SU-DHL-6 (cell line): ENCODE data around the gene UBLCP1.

Experiments used
- H2AFZ ChIP-seq: fragments of 200-600 bp; sonication (generic); 2 replicates; pipeline ENCODE4 v1.6.1; 2014; ENCODE audit warnings: low read depth, mild to moderate bottlenecking, moderate library complexity, mixed read lengths, antibody characterized with exemption, low read length; ENCODE audit not compliant: severe bottlenecking
- H3F3A ChIP-seq: fragments of 200-600 bp; shearing (Covaris generic); 2 replicates; pipeline ENCODE4 v1.6.0; 2016; ENCODE audit warnings: antibody characterized with exemption, mild to moderate bottlenecking; ENCODE audit not compliant: insufficient read depth
- H3K27ac ChIP-seq: fragments of 200-600 bp; sonication (generic); 2 replicates; pipeline ENCODE4 v1.5.1; 2016; ENCODE audit warnings: low read depth, mild to moderate bottlenecking, low read length, moderate library complexity, mixed read lengths
- H3K27me3 ChIP-seq: fragments of 200-600 bp; sonication (generic), shearing (Covaris generic); 2 replicates; pipeline ENCODE4 v1.6.0; 2014; ENCODE audit warnings: mild to moderate bottlenecking, low read length
- H3K36me3 ChIP-seq: fragments of 200-600 bp; sonication (generic); 2 replicates; pipeline ENCODE4 v1.6.1; 2014; ENCODE audit warnings: mild to moderate bottlenecking, low read length, mixed read lengths
- H3K4me2 ChIP-seq: fragments of 300-600, 200-600 bp; shearing (Covaris generic), sonication (generic); 2 replicates; pipeline ENCODE4 v1.6.0; 2014; ENCODE audit warnings: low read length, low read depth, mild to moderate bottlenecking; ENCODE audit not compliant: poor library complexity, severe bottlenecking
- H3K4me3 ChIP-seq: fragments of 200-600 bp; sonication (generic); 2 replicates; pipeline ENCODE4 v1.5.1; 2014; ENCODE audit warnings: antibody characterized with exemption, low read length, mild to moderate bottlenecking, mixed read lengths; ENCODE audit not compliant: insufficient read depth, poor library complexity, severe bottlenecking
- H3K79me2 ChIP-seq: fragments of 200-600 bp; sonication (generic); 2 replicates; pipeline ENCODE4 v1.6.1; 2014; ENCODE audit warnings: mild to moderate bottlenecking, low read length, moderate library complexity; ENCODE audit not compliant: insufficient read depth
- H3K9ac ChIP-seq: fragments of 200-600 bp; sonication (generic); 2 replicates; pipeline ENCODE4 v1.7.0; 2014; ENCODE audit warnings: mild to moderate bottlenecking, low read length
- H3K9me2 ChIP-seq: fragments of 200-600 bp; sonication (generic); replicated peaks from 2 replicates; pipeline ENCODE4 v1.6.1; 2014; ENCODE audit warnings: low read length; ENCODE audit not compliant: insufficient read depth
- H3K9me3 ChIP-seq: fragments of 200-600 bp; sonication (generic); 2 replicates; pipeline ENCODE4 v1.6.1; 2014; ENCODE audit warnings: low read length, mixed read lengths; ENCODE audit not compliant: insufficient read depth
- H4K20me1 ChIP-seq: fragments of 200-600 bp; sonication (generic); 2 replicates; pipeline ENCODE4 v1.6.1; 2014; ENCODE audit warnings: low read depth, mild to moderate bottlenecking, antibody characterized with exemption, low read length, moderate library complexity, mixed read lengths
- CTCF ChIP-seq: fragments of 200-600 bp; sonication (generic); IDR thresholded peaks from one replicate; pipeline ENCODE4 v1.5.1; 2017; ENCODE audit warnings: antibody characterized with exemption, mild to moderate bottlenecking, low read length, moderate library complexity; ENCODE audit not compliant: insufficient read depth, poor library complexity, severe bottlenecking
- EZH2phosphoT487 ChIP-seq: fragments of 200-600 bp; sonication (generic), shearing (Covaris generic); conservative IDR thresholded peaks from 2 replicates; pipeline ENCODE4 v1.6.1; 2018; ENCODE audit warnings: mild to moderate bottlenecking, antibody characterized with exemption, low read length, moderate library complexity, mixed read lengths

Gene UBLCP1

GRCh38 chr5:159216454-159216853, 46.6 kb upstream of the UBLCP1 start:
- no peak overlapping the region for H3K9ac ChIP-seq
- H3K4me3 ChIP-seq: no peak overlapping the region
- no peak overlapping the region for H2AFZ ChIP-seq
- no peaks in the 10 kb centered on the region for H4K20me1 ChIP-seq
- no peaks in the 10 kb centered on the region for H3K9me2 ChIP-seq
- no peaks in the 10 kb centered on the region for H3K27me3 ChIP-seq
- H3K36me3 ChIP-seq: no peaks in the 10 kb centered on the region
- TF ChIP-seq CTCF: no peak
- TF ChIP-seq EZH2phosphoT487: no peak
- no peaks in the 10 kb centered on the region for H3K79me2 ChIP-seq
- H3K9me3 ChIP-seq: no peaks in the 10 kb centered on the region
- H3F3A ChIP-seq: no peaks in the 10 kb centered on the region
- no peak overlapping the region for H3K4me2 ChIP-seq
- no peak overlapping the region for H3K27ac ChIP-seq

GRCh38 chr5:159217236-159217635, 45.9 kb upstream of the UBLCP1 start:
- TF ChIP-seq CTCF: no peak
- no peak for TF ChIP-seq EZH2phosphoT487
- no peak overlapping the region for H3K4me3 ChIP-seq
- H3K79me2 ChIP-seq: no peaks in the 10 kb centered on the region
- H3K36me3 ChIP-seq: no peaks in the 10 kb centered on the region
- no peaks in the 10 kb centered on the region for H3K27me3 ChIP-seq
- H4K20me1 ChIP-seq: no peaks in the 10 kb centered on the region
- no peak overlapping the region for H3K4me2 ChIP-seq
- no peak overlapping the region for H2AFZ ChIP-seq
- H3K9me2 ChIP-seq: no peaks in the 10 kb centered on the region
- H3K27ac ChIP-seq: no peak overlapping the region
- H3K9ac ChIP-seq: no peak overlapping the region
- H3F3A ChIP-seq: no peaks in the 10 kb centered on the region
- H3K9me3 ChIP-seq: no peaks in the 10 kb centered on the region

- H3K9ac ChIP-seq: no peak overlapping the region
- H3K9me2 ChIP-seq: no peaks in the 10 kb centered on the region
- no peak overlapping the region for H3K4me3 ChIP-seq
- H3K36me3 ChIP-seq: no peaks in the 10 kb centered on the region
- H3F3A ChIP-seq: no peaks in the 10 kb centered on the region
- no peaks in the 10 kb centered on the region for H3K9me3 ChIP-seq
- H4K20me1 ChIP-seq: no peaks in the 10 kb centered on the region
- no peaks in the 10 kb centered on the region for H3K27me3 ChIP-seq
- no peak overlapping the region for H3K4me2 ChIP-seq
- TF ChIP-seq EZH2phosphoT487 (no peak), CTCF (no peak)
- no peak overlapping the region for H2AFZ ChIP-seq
- no peak overlapping the region for H3K27ac ChIP-seq
- no peaks in the 10 kb centered on the region for H3K79me2 ChIP-seq
Observed at GRCh38 chr5:159218595-159219023, 44.5 kb upstream of the UBLCP1 start.

GRCh38 chr5:159220206-159220605, 42.9 kb upstream of the UBLCP1 start:
- Histone ChIP-seq H3K9ac (no peak overlapping the region), H3K79me2 (no peaks in the 10 kb centered on the region), H3K4me2 (no peak overlapping the region), H4K20me1 (no peaks in the 10 kb centered on the region), H3K27ac (no peak overlapping the region), H2AFZ (no peak overlapping the region), H3K27me3 (no peaks in the 10 kb centered on the region), H3K36me3 (no peaks in the 10 kb centered on the region), H3K9me2 (no peaks in the 10 kb centered on the region), H3F3A (no peaks in the 10 kb centered on the region), H3K4me3 (no peak overlapping the region), H3K9me3 (no peaks in the 10 kb centered on the region)
- TF ChIP-seq CTCF: no peak
- no peak for TF ChIP-seq EZH2phosphoT487
